K562 (cell line): Measurements from ENCODE around the gene ZNF595. TPM values are rescaled to one million over a fixed set of nuclear protein-coding genes. Genes with fewer than 3 reads are reported as not detected.
"Not testable (repeated sequence)": the region's sequence is repeated elsewhere in the genome, so short reads cannot be mapped to it uniquely, and the experiment has no call there.

Source experiments
- ATAC-seq: fragments of 200-7000 bp; cut with Tn5 transposase; 3 replicates; pipeline ENCODE4 v1.9.1; 2020; ENCODE audit warnings: moderate library complexity
- BruUV-seq: library from RNA; stranded (reverse); fragments of 400-500 nt; replicated peaks from 2 replicates; lab custom pipeline; 2021; lab: Mats Ljungman, UMichigan
- CTCF ChIA-PET: fragments of 300-600 bp; formaldehyde crosslinking; extraction: SDS; loops from one replicate; lab custom pipeline; 2021; ENCODE audit warnings: low intra/inter-chr PET ratio; lab: Yijun Ruan, JAX
- POLR2A ChIA-PET: fragments of 300-600, 350-650 bp; sonication (Branson Sonifier 250); formaldehyde crosslinking; extraction: SDS; loops from one replicate; lab custom pipeline; 2021; ENCODE audit warnings: antibody characterized with exemption, inconsistent platforms; lab: Yijun Ruan, JAX
- DNase-seq, 4 experiments: peaks; one replicate each; pipeline versions ENCODE4 v3.0.0 to v3.0.0-alpha.2; 2011 to 2018; ENCODE audit warnings: low spot score in 3 of 4, mixed read lengths in 3 of 4; ENCODE audit errors: extremely low read depth in 1 of 4
- FAIRE-seq: peaks from 2 replicates; lab custom pipeline; 2011; peaks lifted over from hg19 to GRCh38; lab: Jason Lieb, UNC
- H2AFZ ChIP-seq: 2 replicates; pipeline ENCODE4 v1.6.0; 2011; ENCODE audit warnings: low read depth, low read length, control low read depth, inconsistent platforms
- H3K27ac ChIP-seq: fragments of 200-600 bp; 3 replicates; pipeline ENCODE4 v1.8.0; 2011; ENCODE audit warnings: low read depth, mild to moderate bottlenecking, control low read depth, inconsistent platforms, low read length, moderate library complexity, mixed read lengths; ENCODE audit errors: extremely low read depth
- H3K27me3 ChIP-seq, 2 experiments: fragments of 300-600 bp in 1 of 2; 2 replicates in 1 of 2; 3 replicates in 1 of 2; pipeline versions ENCODE4 v1.6.0 to v1.8.0; 2011; ENCODE audit warnings: inconsistent platforms in 2 of 2, low read length in 2 of 2, mild to moderate bottlenecking in 1 of 2, mixed read lengths in 1 of 2, moderate library complexity in 1 of 2; ENCODE audit not compliant: control insufficient read depth in 2 of 2, insufficient read depth in 2 of 2
- H3K36me3 ChIP-seq: fragments of 300-600 bp; 3 replicates; pipeline ENCODE4 v1.8.0; 2011; ENCODE audit warnings: mild to moderate bottlenecking, low read length, inconsistent platforms; ENCODE audit not compliant: control insufficient read depth, insufficient read depth
- H3K4me1 ChIP-seq, 2 experiments: fragments of 200-600 bp in 1 of 2; replicated peaks in 1 of 2; 2 replicates in 1 of 2; 3 replicates in 1 of 2; pipeline versions ENCODE4 v1.5.1 to v1.8.0; 2011; ENCODE audit warnings: inconsistent platforms in 2 of 2, low read length in 2 of 2, mild to moderate bottlenecking in 1 of 2, mixed read lengths in 1 of 2, moderate library complexity in 1 of 2; ENCODE audit not compliant: control insufficient read depth in 2 of 2, insufficient read depth in 2 of 2
- H3K4me2 ChIP-seq: 2 replicates; pipeline ENCODE4 v1.6.1; 2011; ENCODE audit warnings: low read length, control low read depth, inconsistent platforms, mixed read lengths; ENCODE audit not compliant: insufficient read depth
- H3K4me3 ChIP-seq: fragments of 200-600 bp; sonication (generic), shearing (Covaris generic); 2 replicates; pipeline ENCODE4 v1.5.1; 2016; ENCODE audit warnings: control low read depth, inconsistent platforms
- H3K79me2 ChIP-seq: fragments of 200-600 bp; 3 replicates; pipeline ENCODE4 v1.8.0; 2011; ENCODE audit warnings: low read length, inconsistent platforms; ENCODE audit not compliant: control insufficient read depth, insufficient read depth
- H3K9ac ChIP-seq, 2 experiments: 2 replicates each; pipeline versions ENCODE4 v1.6.0 to v1.6.1; 2011; ENCODE audit warnings: low read depth in 2 of 2, low read length in 2 of 2, control low read depth in 1 of 2, inconsistent platforms in 1 of 2, mild to moderate bottlenecking in 1 of 2, mixed read lengths in 1 of 2; ENCODE audit not compliant: insufficient read depth in 1 of 2
- H3K9me1 ChIP-seq: one replicate; pipeline ENCODE4 v1.6.0; 2011; ENCODE audit warnings: inconsistent platforms, mild to moderate bottlenecking, low read length, moderate library complexity; ENCODE audit not compliant: control insufficient read depth, insufficient read depth
- H3K9me3 ChIP-seq: replicated peaks from 2 replicates; pipeline ENCODE4 v1.5.1; 2011; ENCODE audit warnings: low read depth, low read length, inconsistent platforms; ENCODE audit not compliant: control insufficient read depth, insufficient read depth
- H4K20me1 ChIP-seq: replicated peaks from 2 replicates; pipeline ENCODE4 v1.6.1; 2011; ENCODE audit warnings: low read length, inconsistent platforms, mixed read lengths; ENCODE audit not compliant: control insufficient read depth, insufficient read depth
- WGBS: fragments of 100-300 bp; shearing (Covaris generic); methylation state at CpG from one replicate; pipeline ENCODE4 v1.1.6; 2016; ENCODE audit warnings: low coverage, mixed read lengths; ENCODE audit not compliant: insufficient coverage; ENCODE audit errors: missing lambda C conversion rate; 5-methylcytosine and 5-hydroxymethylcytosine counted together
- in situ Hi-C: fragments of 300-500 bp; cut with MboI; formaldehyde crosslinking; loops from 4 replicates; pipeline ENCODE4 v1.15.0; 2018; ENCODE audit warnings: inconsistent platforms, mixed read lengths
- intact Hi-C: fragments of 100-400 bp; cut with micrococcal nuclease; formaldehyde crosslinking; loops from 2 replicates; pipeline ENCODE4 v1.14.2; 2022
- polyA plus RNA-seq, 8 experiments: library from polyadenylated mRNA; depleted of rRNA in 4 of 8; stranded (reverse) in 5 of 8; unstranded in 3 of 8; fragments of >200 nt; fragmentation: Nextera tagmentation in 2 of 8; fragmentation: Illumina TruSeq in 1 of 8; extraction: Ambion mirVana in 2 of 8; extraction: Trizol in 1 of 8; gene quantifications; 2 replicates each; pipeline versions ENCODE4 v1.2.1 to v1.2.3, GENCODE V29; 2011 to 2014; ENCODE audit warnings: inconsistent platforms in 1 of 8, missing spikeins in 1 of 8
- total RNA-seq, 7 experiments: library from RNA; depleted of rRNA in 6 of 7; stranded (reverse); fragments of >200 nt in 6 of 7; fragmentation: Illumina TruSeq in 2 of 7; extraction: Trizol in 2 of 7; gene quantifications; 2 replicates each; pipeline versions ENCODE4 v1.2.1 to v1.2.3, GENCODE V29; 2011 to 2021; ENCODE audit warnings: low replicate concordance in 1 of 7

ZNF595 gene
- total and polyA plus RNA-seq, 9 of the 15 experiments (the other 6 are each of a cell fraction or from before 2014, with no cell fraction given) = 116 to 632 (median 237) TPM

- CTCF ChIA-PET, H3K27me3 ChIP-seq, H3K36me3 ChIP-seq, H3K79me2 ChIP-seq, H3K9me1 ChIP-seq, BruUV-seq, H3K4me2 ChIP-seq, FAIRE-seq, H3K27ac ChIP-seq, H3K4me1 ChIP-seq, DNase-seq, H3K9me3 ChIP-seq, H3K9ac ChIP-seq, POLR2A ChIA-PET, intact Hi-C loops, ATAC-seq, in situ Hi-C loops, H3K4me3 ChIP-seq, H2AFZ ChIP-seq, H4K20me1 ChIP-seq: not testable (repeated sequence)
- 2% methylated on average over 2 of the region's 2 CpGs for WGBS
Measured at GRCh38 chr4:22882-23281, 30.2 kb upstream of the ZNF595 start.

GRCh38 chr4:24359-24758 is 28.8 kb upstream of the ZNF595 start:
- H3K4me1 ChIP-seq, H3K9me1 ChIP-seq, H3K79me2 ChIP-seq, H3K27me3 ChIP-seq, H3K9me3 ChIP-seq, CTCF ChIA-PET, ATAC-seq, FAIRE-seq, POLR2A ChIA-PET, H3K4me3 ChIP-seq, BruUV-seq, in situ Hi-C loops, H3K36me3 ChIP-seq, H2AFZ ChIP-seq, intact Hi-C loops, H3K27ac ChIP-seq, DNase-seq, H4K20me1 ChIP-seq, H3K4me2 ChIP-seq, H3K9ac ChIP-seq: not testable (repeated sequence)
- no CpG with 5 or more reads among the region's 1 CpG for WGBS

- CTCF ChIA-PET, in situ Hi-C loops, H3K4me2 ChIP-seq, H3K4me3 ChIP-seq, DNase-seq, ATAC-seq, H3K79me2 ChIP-seq, H3K27me3 ChIP-seq, H2AFZ ChIP-seq, H4K20me1 ChIP-seq, H3K9me1 ChIP-seq, H3K36me3 ChIP-seq, FAIRE-seq, intact Hi-C loops, H3K27ac ChIP-seq, H3K9me3 ChIP-seq, H3K4me1 ChIP-seq, BruUV-seq, H3K9ac ChIP-seq: not testable (repeated sequence)
- 0% methylated on average over 3 of the region's 3 CpGs for WGBS
- POLR2A ChIA-PET = interaction anchor here (1.1 to 1.7 kb wide), 3 partner anchors 21 to 27 kb away, joined by 3 to 4 read pairs (median 4); partner anchors contain the start of gene ZNF595
Measured at GRCh38 chr4:27501-27900, 25.6 kb upstream of the ZNF595 start.
